ENCODE results near the gene NCKAP1. TPM values are rescaled to one million over a fixed set of nuclear protein-coding genes. Genes with fewer than 3 reads are reported as not detected.
A peak's percentile ranks its signal among the peaks of the same experiment; 100 is the strongest.

Gene NCKAP1
- total RNA-seq, 1 experiment from 2014 or later, result 112 TPM

DNA sequence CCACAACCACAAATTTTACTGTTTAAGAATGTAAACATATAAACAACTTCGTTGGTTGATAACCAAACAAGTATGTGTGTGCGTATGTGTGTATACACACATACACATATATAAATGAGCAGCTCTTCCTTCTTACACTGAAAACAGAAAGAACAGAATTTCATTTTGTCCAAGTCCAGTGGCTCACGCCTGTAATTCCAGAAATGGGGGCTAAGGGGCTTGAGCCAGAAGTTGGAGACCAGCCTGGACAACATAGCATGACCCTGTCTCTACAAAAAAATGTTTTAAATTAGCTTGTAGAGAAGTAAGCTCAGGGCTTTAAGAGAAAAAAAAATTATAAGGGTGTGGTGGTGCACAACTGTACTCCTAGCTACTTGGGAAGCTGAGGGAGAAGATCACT, 12.3 kb downstream of the NCKAP1 start:
- peaks cover 2 to 3% of the 10 kb centered on the region in 2 experiments; a peak in 2 of 5 replicates for H3K9me3 Mint-ChIP-seq
- no peak overlapping the region for H2AFZ ChIP-seq (ENCODE audit: low read length)
- no peak overlapping the region for H3K18ac ChIP-seq (ENCODE audit: insufficient read length, low read depth, low read length)
- H2BK20ac ChIP-seq (ENCODE audit: low read depth, low read length, poor library complexity, severe bottlenecking), result no peak overlapping the region
- 0 out of 7 replicates have a peak overlapping the region, but pooled peaks of 1 of the 3 experiments have one; percentile 45 for H3K27ac Mint-ChIP-seq
- H3K9ac ChIP-seq (ENCODE audit: extremely low read depth, insufficient read length, low read length), result no peak overlapping the region
- H2AK5ac ChIP-seq (ENCODE audit: insufficient read length, low read length), result no peak overlapping the region
- no peaks in the 10 kb centered on the region for H3K23me2 ChIP-seq (ENCODE audit: insufficient read length, low read depth, low read length, poor library complexity, severe bottlenecking)
- peaks cover 19% of the 10 kb centered on the region; the same call in 1 of the 2 replicates for H3K79me2 ChIP-seq (ENCODE audit: insufficient read depth, low read length)
- TF ChIP-seq, protein P1, sequence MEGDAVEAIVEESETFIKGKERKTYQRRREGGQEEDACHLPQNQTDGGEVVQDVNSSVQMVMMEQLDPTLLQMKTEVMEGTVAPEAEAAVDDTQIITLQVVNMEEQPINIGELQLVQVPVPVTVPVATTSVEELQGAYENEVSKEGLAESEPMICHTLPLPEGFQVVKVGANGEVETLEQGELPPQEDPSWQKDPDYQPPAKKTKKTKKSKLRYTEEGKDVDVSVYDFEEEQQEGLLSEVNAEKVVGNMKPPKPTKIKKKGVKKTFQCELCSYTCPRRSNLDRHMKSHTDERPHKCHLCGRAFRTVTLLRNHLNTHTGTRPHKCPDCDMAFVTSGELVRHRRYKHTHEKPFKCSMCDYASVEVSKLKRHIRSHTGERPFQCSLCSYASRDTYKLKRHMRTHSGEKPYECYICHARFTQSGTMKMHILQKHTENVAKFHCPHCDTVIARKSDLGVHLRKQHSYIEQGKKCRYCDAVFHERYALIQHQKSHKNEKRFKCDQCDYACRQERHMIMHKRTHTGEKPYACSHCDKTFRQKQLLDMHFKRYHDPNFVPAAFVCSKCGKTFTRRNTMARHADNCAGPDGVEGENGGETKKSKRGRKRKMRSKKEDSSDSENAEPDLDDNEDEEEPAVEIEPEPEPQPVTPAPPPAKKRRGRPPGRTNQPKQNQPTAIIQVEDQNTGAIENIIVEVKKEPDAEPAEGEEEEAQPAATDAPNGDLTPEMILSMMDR (conservative IDR thresholded peaks at IDR 0.05), result no peak
- H4K20me1 ChIP-seq (ENCODE audit: control insufficient read depth, insufficient read depth, insufficient read length), result no peaks in the 10 kb centered on the region
- no peak overlapping the region for H3K23ac ChIP-seq (ENCODE audit: insufficient read length, low read depth, low read length)
- H3K4me1 Mint-ChIP-seq, result peaks cover 15 to 17% of the 10 kb centered on the region in 2 experiments
- no peak overlapping the region for H3K14ac ChIP-seq (ENCODE audit: insufficient read depth, low read length)
- H3K4ac ChIP-seq (ENCODE audit: low read depth, low read length), result no peak overlapping the region
- no peaks in the 10 kb centered on the region for H3K4me1 ChIP-seq (ENCODE audit: insufficient read depth, low read length)
- peaks cover 3% of the 10 kb centered on the region for H3K79me1 ChIP-seq (ENCODE audit: insufficient read depth, low read depth, low read length, poor library complexity, severe bottlenecking)
- no peaks in the 10 kb centered on the region for H3K27me3 ChIP-seq (ENCODE audit: insufficient read depth, low read length)
- H3K27ac ChIP-seq (ENCODE audit: insufficient read length, low read depth, low read length), result no peak overlapping the region
- WGBS (ENCODE audit: extremely low coverage, insufficient read length, low lambda C conversion rate), result no CpG with 5 or more reads among the region's 3 CpGs
- H3K4me3 Mint-ChIP-seq, result no peak overlapping the region
- H2BK15ac ChIP-seq (ENCODE audit: low read depth, low read length), result no peak overlapping the region
- H3K9me3 ChIP-seq (ENCODE audit: control insufficient read depth, low read depth, low read length), result no peaks in the 10 kb centered on the region
- H3K27me3 Mint-ChIP-seq (ENCODE audit: low read depth), result no peaks in the 10 kb centered on the region
- peaks cover 20 to 24% (median 23%) of the 10 kb centered on the region in 3 experiments for H3K36me3 Mint-ChIP-seq (ENCODE audit: insufficient read depth in 1 of 3, low read depth in 3 of 3)
- no peak for DNase-seq
- H2BK5ac ChIP-seq (ENCODE audit: insufficient read length, low read length), result no peak overlapping the region
- H2BK120ac ChIP-seq (ENCODE audit: low read depth, low read length, poor library complexity, severe bottlenecking), result no peak overlapping the region
- no peak overlapping the region for H3K4me2 ChIP-seq (ENCODE audit: insufficient read depth, insufficient read length, low read length)
- no peak overlapping the region for H4K8ac ChIP-seq (replicated peaks; ENCODE audit: insufficient read length, low read depth, low read length)
- H3T11ph ChIP-seq (ENCODE audit: low read length), result no peak overlapping the region
- H4K91ac ChIP-seq (ENCODE audit: insufficient read length, low read depth, low read length), result no peak overlapping the region
- H3K56ac ChIP-seq (ENCODE audit: insufficient read length, low read depth, low read length), result no peak overlapping the region
- H4K5ac ChIP-seq (ENCODE audit: insufficient read length, low read depth, low read length), result no peak overlapping the region
- no peak overlapping the region for H2BK12ac ChIP-seq (ENCODE audit: insufficient read length, low read depth, low read length)

Data from H9 (cell line).